HG02970 (cell line): ENCODE measurements around the gene COMMD4.
"Not testable (repeated sequence)": the region's sequence is repeated elsewhere in the genome, so short reads cannot be mapped to it uniquely, and the experiment has no call there.

ENCODE experiments used
- ATAC-seq: cut with Tn5 transposase; IDR thresholded peaks from one replicate; pipeline ENCODE4 v1.9.1; 2021; ENCODE audit warnings: mild to moderate bottlenecking, moderate library complexity, moderate number of reproducible peaks; ENCODE audit not compliant: unreplicated experiment, low FRiP score

The COMMD4 gene

DNA sequence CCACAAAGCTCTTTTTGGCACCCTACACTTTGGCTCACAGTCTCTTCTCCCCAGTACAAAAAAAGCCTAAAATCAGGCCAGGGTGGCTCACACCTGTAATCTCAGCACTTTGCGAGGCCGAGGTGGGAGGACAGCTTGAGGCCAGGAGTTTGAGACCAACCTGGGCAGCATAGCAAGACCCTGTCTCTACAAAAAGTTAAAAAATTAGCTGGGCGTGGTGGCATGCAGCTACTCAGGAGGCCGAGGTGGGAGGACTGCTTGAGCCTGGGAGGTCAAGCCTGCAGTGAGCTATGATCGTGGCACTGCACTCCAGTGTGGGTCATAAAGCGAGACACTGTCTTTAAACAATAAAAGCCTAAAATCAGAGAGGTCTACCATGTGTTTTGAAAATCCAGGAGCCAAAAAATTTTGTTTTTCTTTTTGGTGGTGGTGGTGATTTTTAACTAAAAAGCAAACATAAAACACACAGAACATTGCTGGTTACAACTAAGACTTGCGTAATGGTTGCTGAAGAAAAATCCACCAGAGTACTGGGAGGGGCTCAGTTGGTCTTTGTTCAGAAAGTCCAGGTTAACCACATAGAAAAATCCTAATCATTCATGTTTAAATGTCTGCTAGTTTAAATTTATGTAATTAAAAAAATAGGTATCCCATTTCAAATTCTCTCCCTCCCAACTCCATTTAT lies 34.2 kb downstream of the COMMD4 start:
- no peak for ATAC-seq

DNA sequence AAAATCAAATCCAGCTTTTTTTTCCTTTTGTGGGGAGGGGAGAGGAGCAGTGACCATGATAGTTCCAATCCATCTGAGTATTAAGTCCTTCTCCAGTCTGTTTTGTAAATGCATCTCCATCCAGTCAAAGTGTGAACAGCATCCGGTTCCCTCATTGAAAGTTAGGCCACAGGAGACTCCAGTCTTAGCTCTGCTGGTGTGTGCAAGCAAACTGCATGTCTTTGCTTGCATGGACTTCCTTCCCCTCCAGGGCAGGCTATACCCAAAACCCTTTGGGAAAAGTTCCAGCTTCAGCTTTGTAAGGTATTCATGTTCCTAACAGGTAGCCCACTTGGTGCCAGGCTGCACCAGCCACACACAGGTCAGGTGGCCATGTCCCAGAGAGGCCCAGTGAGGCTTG lies 35.6 kb downstream of the COMMD4 start:
- no peak for ATAC-seq

DNA sequence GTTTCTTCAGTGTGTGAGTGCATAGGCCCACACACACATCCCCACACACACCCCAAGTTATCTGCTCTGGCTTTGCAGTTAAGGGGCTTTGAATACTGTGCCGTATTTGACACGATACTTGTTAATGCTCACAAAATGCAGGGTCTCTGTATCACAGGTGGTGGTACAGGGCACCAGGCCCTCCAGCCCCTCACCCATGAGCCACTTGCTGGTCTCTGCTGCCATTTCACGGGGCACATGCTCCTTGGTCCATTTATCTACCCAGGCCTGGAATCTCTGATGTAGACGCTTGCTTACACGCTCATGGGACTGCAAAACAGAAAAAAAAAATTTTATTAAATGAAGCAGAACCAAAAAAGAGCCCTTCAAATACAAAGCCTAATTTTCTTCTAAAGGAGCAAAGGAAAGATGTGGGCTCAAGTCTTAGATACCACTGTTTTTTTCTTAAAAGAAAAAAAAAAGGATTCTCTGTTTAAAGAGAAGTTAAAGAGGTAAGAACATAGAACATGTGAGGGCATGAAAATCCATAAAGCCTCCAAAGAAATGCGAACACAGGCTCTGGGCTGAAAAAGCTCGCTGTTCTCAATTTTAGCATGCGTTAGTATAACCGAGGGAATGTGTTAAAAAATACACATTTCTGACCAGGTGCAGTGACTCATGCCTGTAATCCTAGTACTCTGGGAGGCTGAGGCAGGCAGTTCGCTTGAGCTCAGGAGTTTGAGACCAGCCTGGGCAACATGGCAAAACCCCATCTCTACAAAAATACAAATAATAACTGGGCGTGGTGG lies 36.2 kb downstream of the COMMD4 start:
- ATAC-seq = no peak

DNA sequence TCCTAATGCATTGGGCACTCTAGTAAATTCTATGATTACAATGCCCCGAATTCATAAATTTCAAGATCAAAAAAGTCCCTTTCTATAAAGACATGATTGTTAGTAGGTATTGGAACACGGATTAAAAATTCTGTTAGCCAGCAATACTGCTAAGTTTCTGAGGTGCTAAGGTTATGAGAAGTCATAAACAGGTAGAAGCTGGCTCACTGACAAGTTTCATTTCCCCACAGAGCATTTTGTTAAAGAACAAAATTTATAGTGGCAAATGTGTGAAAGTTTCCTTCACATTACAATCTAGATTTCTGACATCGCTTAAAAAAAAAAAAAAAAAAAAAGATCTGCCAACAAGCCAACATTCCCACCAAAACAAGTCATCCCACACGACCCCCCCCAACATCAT lies 44.9 kb downstream of the COMMD4 start:
- ATAC-seq = no peak

DNA sequence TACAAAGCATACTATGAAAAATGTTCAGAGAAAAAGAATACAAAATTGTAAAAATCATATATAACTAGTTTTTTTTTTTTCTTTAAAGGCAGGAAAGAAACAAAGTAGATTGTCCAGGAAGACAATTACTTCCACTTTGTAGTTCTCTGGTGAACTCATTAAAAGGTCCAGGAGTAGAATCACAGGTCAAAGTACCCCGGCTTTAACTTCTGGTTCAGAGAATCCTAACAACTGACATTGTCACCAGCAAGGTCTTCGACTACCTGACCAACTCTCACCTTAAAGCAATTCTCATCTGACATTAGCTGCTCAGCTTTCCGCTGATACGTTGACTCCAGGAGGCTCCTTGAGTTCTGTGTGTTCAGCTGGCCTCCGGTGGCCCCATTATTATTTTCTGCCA lies 48.1 kb downstream of the COMMD4 start:
- not testable (repeated sequence) for ATAC-seq
